Activated naive CD8-positive, alpha-beta T cell treated with anti-CD3 and anti-CD28 coated beads for 36 hours (primary cell): ENCODE results near the gene NTSR1. TPM values are rescaled to one million over a fixed set of nuclear protein-coding genes. Genes with fewer than 3 reads are reported as not detected.

ENCODE experiments used
- DNase-seq: peaks from one replicate; pipeline ENCODE4 v3.0.0; 2021
- H3K27ac Mint-ChIP-seq: one replicate; pipeline ENCODE4 v1.8.0; 2022; ENCODE audit warnings: mild to moderate bottlenecking, moderate library complexity, mixed read lengths
- H3K27me3 Mint-ChIP-seq: one replicate; pipeline ENCODE4 v1.8.0; 2022; ENCODE audit warnings: mild to moderate bottlenecking, mixed read lengths
- H3K36me3 Mint-ChIP-seq: one replicate; pipeline ENCODE4 v1.8.0; 2021; ENCODE audit warnings: mild to moderate bottlenecking, mixed read lengths
- H3K4me1 Mint-ChIP-seq: one replicate; pipeline ENCODE4 v1.8.0; 2021; ENCODE audit warnings: mixed read lengths
- H3K4me3 Mint-ChIP-seq: one replicate; pipeline ENCODE4 v1.8.0; 2022; ENCODE audit warnings: mild to moderate bottlenecking, moderate library complexity, mixed read lengths
- H3K9me3 Mint-ChIP-seq: one replicate; pipeline ENCODE4 v1.8.0; 2022; ENCODE audit warnings: mixed read lengths
- total RNA-seq, 2 experiments: library from RNA; stranded (reverse); gene quantifications; one replicate each; pipeline ENCODE4 v1.2.3, GENCODE V29; 2021

NTSR1 gene
- total RNA-seq, 2 experiments from 2014 or later: not detected

DNA sequence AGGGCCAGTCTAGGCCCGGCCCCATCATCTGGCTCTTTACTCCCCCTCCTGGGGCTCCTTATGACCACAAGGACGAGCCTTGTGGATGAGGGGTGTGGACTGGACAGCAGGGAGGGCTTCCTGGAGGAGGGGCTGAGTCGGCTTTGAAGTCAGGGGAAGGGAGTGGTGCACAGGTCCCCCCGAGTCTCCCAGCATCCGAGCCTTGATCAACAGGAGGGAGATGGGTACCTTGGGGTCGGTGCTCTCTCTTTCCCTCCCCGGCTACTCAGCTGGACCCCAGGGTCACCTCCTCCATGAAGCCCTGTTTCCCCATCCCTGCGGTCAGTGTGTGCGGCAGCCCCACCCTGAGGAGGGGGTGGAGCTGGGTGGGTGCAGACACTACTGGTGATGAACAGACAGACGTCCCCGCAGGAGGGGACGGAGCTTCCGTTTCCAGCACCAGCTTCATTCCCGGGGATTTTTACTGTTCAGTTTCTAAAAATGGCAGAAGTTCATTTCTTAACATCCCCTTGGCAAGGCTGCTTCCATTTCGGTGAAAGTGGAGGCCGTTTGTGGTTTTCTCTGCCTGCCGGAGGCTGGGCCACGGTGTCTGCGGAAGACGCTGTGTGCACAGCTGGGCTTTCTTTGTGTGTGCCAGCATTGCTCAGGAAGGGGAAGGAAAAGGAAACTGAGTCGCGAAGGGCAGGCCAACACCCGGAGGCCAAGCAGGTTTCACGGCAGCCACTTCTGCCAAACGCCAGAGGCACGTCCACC is 19.6 kb downstream of the NTSR1 start:
- H3K4me1 Mint-ChIP-seq: peaks cover 7% of the 10 kb centered on the region
- no peaks in the 10 kb centered on the region for H3K27me3 Mint-ChIP-seq
- no peaks in the 10 kb centered on the region for H3K9me3 Mint-ChIP-seq
- H3K4me3 Mint-ChIP-seq: no peak overlapping the region
- H3K27ac Mint-ChIP-seq: no peak overlapping the region
- DNase-seq: no peak
- H3K36me3 Mint-ChIP-seq: no peaks in the 10 kb centered on the region

GRCh38 chr20:62728781-62729300 is 20.2 kb downstream of the NTSR1 start:
- DNase-seq: no peak
- Mint-ChIP-seq H3K4me3 (no peak overlapping the region), H3K27me3 (no peaks in the 10 kb centered on the region), H3K36me3 (no peaks in the 10 kb centered on the region), H3K9me3 (no peaks in the 10 kb centered on the region), H3K4me1 (peaks cover 7% of the 10 kb centered on the region), H3K27ac (no peak overlapping the region)

DNA sequence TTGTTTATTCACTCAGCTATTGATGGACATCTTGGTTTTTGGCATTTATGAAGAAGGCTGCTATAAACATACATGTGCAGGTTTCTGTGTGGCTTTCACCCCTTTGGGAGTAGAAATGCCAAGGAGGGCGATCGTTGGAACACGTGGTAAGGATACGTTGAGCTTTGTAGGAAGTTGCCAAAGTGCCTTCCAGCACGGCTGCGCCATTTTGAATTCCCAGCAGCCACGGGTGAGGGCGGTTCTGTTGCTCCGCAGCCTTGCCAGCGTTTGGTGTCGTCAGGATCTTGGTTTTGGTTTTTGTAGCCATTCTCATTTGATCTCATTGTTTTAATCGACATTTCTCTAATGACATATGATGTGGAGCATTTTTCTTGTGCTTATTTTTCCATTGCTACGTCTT is 21.8 kb downstream of the NTSR1 start:
- H3K4me3 Mint-ChIP-seq: no peak overlapping the region
- no peaks in the 10 kb centered on the region for H3K27me3 Mint-ChIP-seq
- no peak for DNase-seq
- H3K36me3 Mint-ChIP-seq: no peaks in the 10 kb centered on the region
- no peak overlapping the region for H3K27ac Mint-ChIP-seq
- H3K9me3 Mint-ChIP-seq: no peaks in the 10 kb centered on the region
- peaks cover 12% of the 10 kb centered on the region for H3K4me1 Mint-ChIP-seq

GRCh38 chr20:62732031-62732760 is 23.6 kb downstream of the NTSR1 start:
- no peak overlapping the region for H3K27ac Mint-ChIP-seq
- H3K9me3 Mint-ChIP-seq: no peaks in the 10 kb centered on the region
- no peak for DNase-seq
- no peaks in the 10 kb centered on the region for H3K27me3 Mint-ChIP-seq
- no peaks in the 10 kb centered on the region for H3K36me3 Mint-ChIP-seq
- H3K4me3 Mint-ChIP-seq: no peak overlapping the region
- peaks cover 19% of the 10 kb centered on the region for H3K4me1 Mint-ChIP-seq

GRCh38 chr20:62732842-62733525 is 24.3 kb downstream of the NTSR1 start:
- H3K9me3 Mint-ChIP-seq: no peaks in the 10 kb centered on the region
- no peaks in the 10 kb centered on the region for H3K27me3 Mint-ChIP-seq
- no peaks in the 10 kb centered on the region for H3K36me3 Mint-ChIP-seq
- no peak overlapping the region for H3K27ac Mint-ChIP-seq
- DNase-seq: no peak
- no peak overlapping the region for H3K4me3 Mint-ChIP-seq
- peaks cover 19% of the 10 kb centered on the region for H3K4me1 Mint-ChIP-seq

DNA sequence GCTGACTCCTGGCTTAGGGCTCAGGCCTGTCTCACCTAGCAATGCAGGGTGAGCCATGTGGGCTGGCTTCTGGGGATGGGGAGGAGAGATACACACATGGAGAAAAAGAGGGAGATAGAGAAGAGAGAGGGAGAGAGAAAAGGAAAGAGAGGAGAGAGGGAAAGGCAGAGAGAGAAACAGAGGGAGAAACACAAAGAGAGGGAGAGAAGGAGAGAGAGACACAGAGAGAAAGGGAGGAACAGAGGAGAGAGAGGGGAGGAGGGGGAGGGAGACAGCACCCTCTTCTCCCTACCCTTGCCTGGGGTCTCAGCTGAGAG is 24.8 kb downstream of the NTSR1 start:
- Mint-ChIP-seq H3K27ac (no peak overlapping the region), H3K9me3 (no peaks in the 10 kb centered on the region), H3K4me1 (peaks cover 15% of the 10 kb centered on the region), H3K36me3 (no peaks in the 10 kb centered on the region), H3K4me3 (peak overlapping the region; percentile 5), H3K27me3 (no peaks in the 10 kb centered on the region)
- no peak for DNase-seq

GRCh38 chr20:62733891-62734290 is 25.3 kb downstream of the NTSR1 start:
- no peaks in the 10 kb centered on the region for H3K9me3 Mint-ChIP-seq
- H3K27me3 Mint-ChIP-seq: no peaks in the 10 kb centered on the region
- DNase-seq: no peak
- H3K4me3 Mint-ChIP-seq: no peak overlapping the region
- H3K27ac Mint-ChIP-seq: no peak overlapping the region
- H3K36me3 Mint-ChIP-seq: no peaks in the 10 kb centered on the region
- H3K4me1 Mint-ChIP-seq: peaks cover 13% of the 10 kb centered on the region

- peaks cover 13% of the 10 kb centered on the region for H3K4me1 Mint-ChIP-seq
- H3K27me3 Mint-ChIP-seq: no peaks in the 10 kb centered on the region
- H3K9me3 Mint-ChIP-seq: no peaks in the 10 kb centered on the region
- no peak for DNase-seq
- H3K27ac Mint-ChIP-seq: no peak overlapping the region
- H3K4me3 Mint-ChIP-seq: no peak overlapping the region
- H3K36me3 Mint-ChIP-seq: no peaks in the 10 kb centered on the region
Measured at GRCh38 chr20:62734326-62734725, 25.7 kb downstream of the NTSR1 start.

DNA sequence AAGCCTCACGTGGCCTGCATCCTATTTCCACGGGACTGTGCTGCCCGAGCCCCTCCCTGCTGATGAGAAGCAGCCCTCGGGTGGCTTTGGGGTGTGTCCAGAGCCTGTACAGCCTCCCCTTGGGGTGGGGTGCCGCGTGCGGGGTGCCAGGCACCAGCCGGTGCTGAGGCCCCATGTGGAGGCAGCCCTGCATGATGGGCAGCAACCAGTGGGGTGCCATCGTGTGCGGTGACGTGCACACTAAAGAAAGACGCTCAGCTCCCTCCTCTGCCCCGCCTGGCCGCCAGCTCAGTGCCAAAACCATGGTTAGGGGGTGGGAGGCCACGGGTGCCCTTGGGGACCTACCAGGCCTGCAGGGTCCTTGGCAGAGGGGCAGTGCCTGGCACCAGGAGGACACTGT is 26.2 kb downstream of the NTSR1 start:
- H3K36me3 Mint-ChIP-seq: no peaks in the 10 kb centered on the region
- H3K27ac Mint-ChIP-seq: peak overlapping the region; percentile 29
- no peak for DNase-seq
- H3K4me1 Mint-ChIP-seq: peaks cover 19% of the 10 kb centered on the region
- no peak overlapping the region for H3K4me3 Mint-ChIP-seq
- H3K27me3 Mint-ChIP-seq: no peaks in the 10 kb centered on the region
- H3K9me3 Mint-ChIP-seq: no peaks in the 10 kb centered on the region

DNA sequence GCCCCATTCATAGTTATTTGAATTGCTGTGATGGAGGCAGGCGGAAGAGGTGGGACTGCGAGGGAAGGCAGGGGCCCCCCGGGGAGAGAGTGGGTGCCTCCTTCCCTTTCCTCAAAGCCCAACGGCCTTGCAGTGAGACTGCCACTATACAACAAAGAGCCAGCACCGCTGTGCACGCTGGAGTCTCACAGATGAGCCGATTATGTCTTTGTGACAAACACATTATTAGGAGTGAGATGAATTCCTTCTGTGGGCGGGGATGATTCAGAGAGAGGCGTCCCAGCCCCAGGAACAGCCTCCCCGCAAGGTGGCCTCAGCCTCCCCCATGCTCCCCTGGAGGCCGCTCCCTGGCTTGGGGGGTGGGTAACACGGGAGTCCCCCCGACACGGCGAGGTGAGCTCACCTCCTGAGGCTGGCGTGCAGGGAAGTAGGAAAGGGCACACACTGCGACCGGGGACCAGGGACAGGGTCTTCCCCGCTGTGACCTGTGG is 26.7 kb downstream of the NTSR1 start:
- DNase-seq: no peak
- no peak overlapping the region for H3K4me3 Mint-ChIP-seq

GRCh38 chr20:62736026-62736406 is 27.4 kb downstream of the NTSR1 start:
- Mint-ChIP-seq H3K4me3 (no peak overlapping the region), H3K9me3 (no peaks in the 10 kb centered on the region), H3K4me1 (peaks cover 24% of the 10 kb centered on the region), H3K36me3 (no peaks in the 10 kb centered on the region), H3K27me3 (no peaks in the 10 kb centered on the region), H3K27ac (no peak overlapping the region)
- DNase-seq: no peak

More for the DNA sequence above, 26.7 kb downstream of the NTSR1 start:
- no peaks in the 10 kb centered on the region for H3K27me3 Mint-ChIP-seq
- peaks cover 21% of the 10 kb centered on the region for H3K4me1 Mint-ChIP-seq
- H3K9me3 Mint-ChIP-seq: no peaks in the 10 kb centered on the region
- H3K36me3 Mint-ChIP-seq: no peaks in the 10 kb centered on the region
- peak overlapping the region; percentile 29 for H3K27ac Mint-ChIP-seq

DNA sequence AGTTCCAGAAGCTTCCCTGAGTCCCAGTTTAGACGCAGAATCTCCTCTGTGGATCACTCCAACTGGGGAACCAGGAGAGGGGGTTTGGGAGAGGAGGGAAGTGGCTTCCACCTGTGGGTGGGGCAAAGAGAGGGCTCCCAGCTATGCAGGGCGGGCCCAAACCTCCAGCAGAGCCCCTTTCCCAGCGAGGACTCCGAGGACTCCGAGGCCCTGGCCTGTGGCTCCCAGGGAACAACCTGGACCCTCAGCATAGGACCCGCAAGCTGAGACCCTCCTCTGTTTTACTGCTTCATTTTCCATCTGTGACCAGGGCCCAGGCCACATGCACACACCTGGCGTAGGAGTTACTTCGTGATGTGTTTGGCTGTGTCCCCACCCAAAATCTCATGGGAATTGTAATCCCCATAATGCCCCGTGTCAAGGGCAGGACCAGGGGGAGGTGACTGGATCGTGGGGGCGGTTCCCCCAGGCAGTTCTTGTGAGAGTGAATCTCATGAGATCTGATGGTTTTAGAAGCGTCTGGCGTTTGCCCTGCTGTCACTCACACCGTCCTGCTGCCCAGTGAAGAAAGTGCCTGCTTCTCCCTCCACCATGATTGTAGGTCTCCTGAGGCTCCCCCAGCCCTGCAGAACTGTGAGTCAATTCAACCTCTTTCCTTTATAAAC is 27.9 kb downstream of the NTSR1 start:
- Mint-ChIP-seq H3K36me3 (no peaks in the 10 kb centered on the region), H3K4me3 (no peak overlapping the region), H3K27ac (no peak overlapping the region), H3K9me3 (no peaks in the 10 kb centered on the region), H3K27me3 (no peaks in the 10 kb centered on the region), H3K4me1 (peaks cover 24% of the 10 kb centered on the region)
- no peak for DNase-seq

DNA sequence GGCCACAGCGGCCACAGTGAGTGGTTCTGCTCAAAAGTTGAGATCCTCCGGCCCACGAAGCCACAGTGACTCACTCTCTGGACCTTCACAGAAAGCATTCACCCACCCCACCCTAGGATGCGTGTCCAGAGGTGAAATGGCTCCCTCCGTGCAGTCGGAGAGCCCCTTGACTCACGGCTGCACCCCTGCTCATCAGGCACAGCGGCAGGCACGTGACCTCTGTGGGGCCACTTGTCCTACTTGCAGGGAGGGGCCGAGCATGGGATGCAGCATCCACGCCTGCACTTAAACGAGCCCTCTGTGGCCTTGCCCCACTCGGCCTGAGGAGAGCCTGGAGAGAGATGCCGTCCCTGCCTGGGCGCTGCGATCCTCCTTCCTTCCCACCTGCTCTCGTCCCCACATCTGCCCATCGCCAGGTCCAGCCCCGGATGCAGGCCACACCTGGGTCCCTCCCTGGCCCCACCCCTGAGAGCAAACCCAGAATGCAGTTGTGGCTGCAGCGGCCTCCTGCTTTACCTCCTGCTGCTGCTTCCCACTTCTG is 28.7 kb downstream of the NTSR1 start:
- H3K36me3 Mint-ChIP-seq: no peaks in the 10 kb centered on the region
- H3K27me3 Mint-ChIP-seq: no peaks in the 10 kb centered on the region
- no peak for DNase-seq
- H3K4me3 Mint-ChIP-seq: no peak overlapping the region
- no peak overlapping the region for H3K27ac Mint-ChIP-seq
- H3K9me3 Mint-ChIP-seq: no peaks in the 10 kb centered on the region
- peaks cover 24% of the 10 kb centered on the region for H3K4me1 Mint-ChIP-seq

GRCh38 chr20:62738025-62738881 is 29.6 kb downstream of the NTSR1 start:
- no peaks in the 10 kb centered on the region for H3K27me3 Mint-ChIP-seq
- H3K27ac Mint-ChIP-seq: no peak overlapping the region
- no peak overlapping the region for H3K4me3 Mint-ChIP-seq
- no peaks in the 10 kb centered on the region for H3K36me3 Mint-ChIP-seq
- no peaks in the 10 kb centered on the region for H3K9me3 Mint-ChIP-seq
- peaks cover 24% of the 10 kb centered on the region for H3K4me1 Mint-ChIP-seq
- no peak for DNase-seq
